Activated T-cell treated with anti-CD3 and anti-CD28 coated beads, Interleukin-2, amount 50 U/mL, for 24 hours (primary cell): ENCODE data around the gene PTGS1.

Source experiments
- DNase-seq: peaks from one replicate; pipeline ENCODE4 v3.0.0-alpha.2; 2020
- H3K27ac Mint-ChIP-seq: 2 replicates; pipeline ENCODE4 v1.8.0; 2020; ENCODE audit warnings: mild to moderate bottlenecking, mixed read lengths
- H3K27me3 Mint-ChIP-seq: 2 replicates; pipeline ENCODE4 v1.8.0; 2020; ENCODE audit warnings: mixed read lengths
- H3K36me3 Mint-ChIP-seq: 2 replicates; pipeline ENCODE4 v1.8.0; 2020; ENCODE audit warnings: low read depth, mixed read lengths
- H3K4me1 Mint-ChIP-seq: 2 replicates; pipeline ENCODE4 v1.8.0; 2020; ENCODE audit warnings: low read depth, mixed read lengths
- H3K4me3 Mint-ChIP-seq: 2 replicates; pipeline ENCODE4 v1.8.0; 2020; ENCODE audit warnings: mild to moderate bottlenecking, moderate library complexity, mixed read lengths
- H3K9me3 Mint-ChIP-seq: 2 replicates; pipeline ENCODE4 v1.8.0; 2020; ENCODE audit warnings: mixed read lengths

Gene PTGS1

DNA sequence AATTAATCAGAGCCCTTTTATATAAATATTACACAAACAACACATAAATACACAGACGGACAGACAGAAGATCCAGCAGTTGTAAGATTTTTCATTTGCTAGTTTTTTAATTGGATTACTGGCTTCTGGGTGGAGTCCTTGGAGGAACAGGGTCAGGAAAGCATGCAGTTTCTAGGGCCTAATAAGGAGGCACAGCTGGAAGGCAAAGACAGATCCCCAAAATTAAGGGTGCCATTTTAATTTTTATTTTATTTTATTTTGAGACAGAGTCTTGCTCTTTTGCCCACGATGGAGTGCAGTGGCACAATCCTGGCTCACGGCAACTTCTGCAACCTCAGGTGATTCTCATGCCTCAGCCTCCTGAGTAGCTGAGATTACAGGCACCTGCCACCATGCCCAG lies 49.5 kb downstream of the PTGS1 start:
- peaks cover 59% of the 10 kb centered on the region for H3K27me3 Mint-ChIP-seq
- H3K36me3 Mint-ChIP-seq = peaks cover 7% of the 10 kb centered on the region
- H3K4me1 Mint-ChIP-seq = no peaks in the 10 kb centered on the region
- H3K27ac Mint-ChIP-seq = no peak overlapping the region
- H3K9me3 Mint-ChIP-seq = peaks cover 27% of the 10 kb centered on the region
- no peak for DNase-seq
- no peak overlapping the region for H3K4me3 Mint-ChIP-seq

DNA sequence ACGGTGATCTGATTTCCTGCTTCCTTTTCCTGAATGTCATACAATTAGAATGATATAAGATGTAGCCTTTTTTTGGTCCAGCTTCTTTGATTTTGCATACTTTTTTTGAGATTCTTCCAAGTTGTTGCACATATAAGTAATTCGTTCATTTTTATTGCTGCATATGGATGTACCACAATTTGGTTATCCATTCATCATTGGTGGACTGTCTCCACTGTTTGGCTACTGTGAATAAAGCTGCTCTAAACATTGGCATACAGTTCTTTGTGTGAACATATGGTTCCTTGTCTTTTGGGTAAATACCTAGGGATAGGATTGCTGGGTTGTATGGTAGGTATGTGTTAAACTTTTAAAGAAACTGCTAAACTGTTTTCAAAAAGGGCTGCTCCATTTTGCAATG lies 54.3 kb downstream of the PTGS1 start:
- peaks cover 33% of the 10 kb centered on the region for H3K27me3 Mint-ChIP-seq
- no peaks in the 10 kb centered on the region for H3K4me1 Mint-ChIP-seq
- no peak overlapping the region for H3K4me3 Mint-ChIP-seq
- peaks cover 13% of the 10 kb centered on the region for H3K9me3 Mint-ChIP-seq
- no peak overlapping the region for H3K27ac Mint-ChIP-seq
- DNase-seq = no peak
- peaks cover 2% of the 10 kb centered on the region for H3K36me3 Mint-ChIP-seq

DNA sequence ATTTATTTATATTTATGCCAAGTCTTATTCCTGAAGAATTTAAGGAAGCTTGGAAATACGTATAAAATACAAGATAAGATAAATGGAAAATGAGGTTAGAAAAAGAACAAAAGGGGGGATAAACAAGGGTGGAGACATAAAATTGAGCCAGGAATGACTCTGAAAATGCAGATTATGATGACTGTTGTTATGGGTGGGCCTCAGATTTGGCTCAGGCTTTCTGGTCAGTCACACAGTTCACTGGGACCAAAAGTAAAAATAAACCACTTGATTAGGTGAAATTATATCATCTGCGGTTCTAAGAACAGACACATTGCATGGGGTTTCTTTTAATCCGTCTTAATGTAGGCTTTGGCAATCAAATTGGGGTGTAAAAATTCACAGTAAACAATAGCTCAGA lies 55.9 kb downstream of the PTGS1 start:
- H3K9me3 Mint-ChIP-seq = peaks cover under 1% of the 10 kb centered on the region
- H3K27me3 Mint-ChIP-seq = peaks cover 23% of the 10 kb centered on the region
- no peak overlapping the region for H3K4me3 Mint-ChIP-seq
- H3K4me1 Mint-ChIP-seq = no peaks in the 10 kb centered on the region
- DNase-seq = no peak
- H3K27ac Mint-ChIP-seq = no peak overlapping the region
- H3K36me3 Mint-ChIP-seq = no peaks in the 10 kb centered on the region

DNA sequence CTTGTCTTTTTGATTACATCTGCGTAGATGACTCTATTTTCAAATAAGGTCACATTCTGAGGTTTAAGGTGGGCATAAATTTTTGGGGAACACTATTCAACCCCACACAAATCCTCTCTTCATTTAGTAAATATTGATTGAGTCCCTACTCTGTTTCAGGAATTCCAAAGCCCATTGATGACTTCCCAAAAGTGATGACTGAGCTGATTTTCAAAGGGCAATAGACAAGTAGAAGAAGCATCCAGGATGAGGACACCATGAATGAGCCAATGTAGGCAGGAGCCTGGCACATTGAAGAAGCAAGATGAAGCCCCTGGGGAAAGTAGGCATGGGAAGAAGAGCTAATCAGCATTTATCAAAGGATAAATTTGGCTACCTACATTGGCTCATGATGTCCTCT lies 71.7 kb downstream of the PTGS1 start:
- Mint-ChIP-seq H3K27ac (no peak overlapping the region), H3K36me3 (no peaks in the 10 kb centered on the region), H3K27me3 (peaks cover 50% of the 10 kb centered on the region), H3K9me3 (no peaks in the 10 kb centered on the region), H3K4me3 (no peak overlapping the region), H3K4me1 (no peaks in the 10 kb centered on the region)
- DNase-seq = no peak

DNA sequence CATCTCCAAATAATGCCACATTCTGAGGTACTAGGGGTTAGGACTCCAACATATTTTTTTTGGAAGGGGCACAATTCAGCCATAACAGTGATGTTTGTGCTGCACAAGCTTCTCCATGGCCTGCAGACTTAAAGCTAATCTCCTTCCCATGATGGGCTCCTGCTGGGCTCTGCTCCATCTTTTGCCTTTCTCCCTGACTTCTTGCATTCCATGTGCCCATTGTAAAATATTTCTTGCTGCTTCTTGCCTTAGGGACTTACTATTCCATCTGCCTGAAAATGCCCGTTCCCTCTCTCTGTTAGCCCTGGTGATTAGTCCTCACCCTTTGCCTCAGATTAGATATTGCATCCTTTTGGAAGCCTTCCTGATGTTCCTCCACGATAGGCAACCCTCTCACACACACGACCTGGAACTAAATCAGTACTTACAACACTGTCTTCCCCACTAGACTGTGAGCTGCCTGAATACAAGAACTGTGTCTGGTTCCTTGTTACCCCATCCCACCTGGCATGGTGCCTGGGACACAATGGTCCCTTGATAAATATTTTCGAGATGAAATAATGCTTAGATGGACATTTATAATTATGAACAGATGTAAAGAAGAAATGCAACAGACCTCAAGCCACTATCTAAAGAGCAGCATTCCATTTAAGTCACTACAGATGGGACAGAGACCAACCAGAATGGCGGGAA lies 73.4 kb downstream of the PTGS1 start:
- peaks cover 49% of the 10 kb centered on the region for H3K27me3 Mint-ChIP-seq
- H3K27ac Mint-ChIP-seq = no peak overlapping the region
- DNase-seq = no peak

More for the DNA sequence above, 73.4 kb downstream of the PTGS1 start:
- Mint-ChIP-seq H3K36me3 (no peaks in the 10 kb centered on the region), H3K4me1 (no peaks in the 10 kb centered on the region), H3K4me3 (no peak overlapping the region), H3K9me3 (no peaks in the 10 kb centered on the region)
